K562 (cell line): ENCODE data around the gene PPP2R3B. TPM values are rescaled to one million over a fixed set of nuclear protein-coding genes. Genes with fewer than 3 reads are reported as not detected.

ENCODE experiments used
- ATAC-seq: fragments of 200-7000 bp; cut with Tn5 transposase; 3 replicates; pipeline ENCODE4 v1.9.1; 2020; ENCODE audit warnings: moderate library complexity
- BruUV-seq: library from RNA; stranded (reverse); fragments of 400-500 nt; replicated peaks from 2 replicates; lab custom pipeline; 2021; lab: Mats Ljungman, UMichigan
- CTCF ChIA-PET: fragments of 300-600 bp; formaldehyde crosslinking; extraction: SDS; loops from one replicate; lab custom pipeline; 2021; ENCODE audit warnings: low intra/inter-chr PET ratio; lab: Yijun Ruan, JAX
- POLR2A ChIA-PET: fragments of 300-600, 350-650 bp; sonication (Branson Sonifier 250); formaldehyde crosslinking; extraction: SDS; loops from one replicate; lab custom pipeline; 2021; ENCODE audit warnings: antibody characterized with exemption, inconsistent platforms; lab: Yijun Ruan, JAX
- DNase-seq, 4 experiments: peaks; one replicate each; pipeline versions ENCODE4 v3.0.0 to v3.0.0-alpha.2; 2011 to 2018; ENCODE audit warnings: low spot score in 3 of 4, mixed read lengths in 3 of 4; ENCODE audit errors: extremely low read depth in 1 of 4
- FAIRE-seq: peaks from 2 replicates; lab custom pipeline; 2011; peaks lifted over from hg19 to GRCh38; lab: Jason Lieb, UNC
- H2AFZ ChIP-seq: 2 replicates; pipeline ENCODE4 v1.6.0; 2011; ENCODE audit warnings: low read depth, low read length, control low read depth, inconsistent platforms
- H3K27ac ChIP-seq: fragments of 200-600 bp; 3 replicates; pipeline ENCODE4 v1.8.0; 2011; ENCODE audit warnings: low read depth, mild to moderate bottlenecking, control low read depth, inconsistent platforms, low read length, moderate library complexity, mixed read lengths; ENCODE audit errors: extremely low read depth
- H3K27me3 ChIP-seq, 2 experiments: fragments of 300-600 bp in 1 of 2; 2 replicates in 1 of 2; 3 replicates in 1 of 2; pipeline versions ENCODE4 v1.6.0 to v1.8.0; 2011; ENCODE audit warnings: inconsistent platforms in 2 of 2, low read length in 2 of 2, mild to moderate bottlenecking in 1 of 2, mixed read lengths in 1 of 2, moderate library complexity in 1 of 2; ENCODE audit not compliant: control insufficient read depth in 2 of 2, insufficient read depth in 2 of 2
- H3K36me3 ChIP-seq: fragments of 300-600 bp; 3 replicates; pipeline ENCODE4 v1.8.0; 2011; ENCODE audit warnings: mild to moderate bottlenecking, low read length, inconsistent platforms; ENCODE audit not compliant: control insufficient read depth, insufficient read depth
- H3K4me1 ChIP-seq, 2 experiments: fragments of 200-600 bp in 1 of 2; replicated peaks in 1 of 2; 2 replicates in 1 of 2; 3 replicates in 1 of 2; pipeline versions ENCODE4 v1.5.1 to v1.8.0; 2011; ENCODE audit warnings: inconsistent platforms in 2 of 2, low read length in 2 of 2, mild to moderate bottlenecking in 1 of 2, mixed read lengths in 1 of 2, moderate library complexity in 1 of 2; ENCODE audit not compliant: control insufficient read depth in 2 of 2, insufficient read depth in 2 of 2
- H3K4me2 ChIP-seq: 2 replicates; pipeline ENCODE4 v1.6.1; 2011; ENCODE audit warnings: low read length, control low read depth, inconsistent platforms, mixed read lengths; ENCODE audit not compliant: insufficient read depth
- H3K4me3 ChIP-seq: fragments of 200-600 bp; sonication (generic), shearing (Covaris generic); 2 replicates; pipeline ENCODE4 v1.5.1; 2016; ENCODE audit warnings: control low read depth, inconsistent platforms
- H3K79me2 ChIP-seq: fragments of 200-600 bp; 3 replicates; pipeline ENCODE4 v1.8.0; 2011; ENCODE audit warnings: low read length, inconsistent platforms; ENCODE audit not compliant: control insufficient read depth, insufficient read depth
- H3K9ac ChIP-seq, 2 experiments: 2 replicates each; pipeline versions ENCODE4 v1.6.0 to v1.6.1; 2011; ENCODE audit warnings: low read depth in 2 of 2, low read length in 2 of 2, control low read depth in 1 of 2, inconsistent platforms in 1 of 2, mild to moderate bottlenecking in 1 of 2, mixed read lengths in 1 of 2; ENCODE audit not compliant: insufficient read depth in 1 of 2
- H3K9me1 ChIP-seq: one replicate; pipeline ENCODE4 v1.6.0; 2011; ENCODE audit warnings: inconsistent platforms, mild to moderate bottlenecking, low read length, moderate library complexity; ENCODE audit not compliant: control insufficient read depth, insufficient read depth
- H3K9me3 ChIP-seq: replicated peaks from 2 replicates; pipeline ENCODE4 v1.5.1; 2011; ENCODE audit warnings: low read depth, low read length, inconsistent platforms; ENCODE audit not compliant: control insufficient read depth, insufficient read depth
- H4K20me1 ChIP-seq: replicated peaks from 2 replicates; pipeline ENCODE4 v1.6.1; 2011; ENCODE audit warnings: low read length, inconsistent platforms, mixed read lengths; ENCODE audit not compliant: control insufficient read depth, insufficient read depth
- COPS2 ChIP-seq: fragments of 450-650 bp; conservative IDR thresholded peaks from 2 replicates; pipeline ENCODE4 v1.6.1; 2016; ENCODE audit warnings: mild to moderate bottlenecking, moderate library complexity
- CTCF ChIP-seq, 3 experiments: IDR thresholded peaks in 2 of 3; conservative IDR thresholded peaks in 1 of 3; 2 replicates each; pipeline ENCODE4 v1.5.1; 2011 to 2012; ENCODE audit warnings: low read length in 3 of 3, mild to moderate bottlenecking in 3 of 3, control low read depth in 2 of 3, improper control_type of control experiment in 1 of 3, inconsistent platforms in 1 of 3, low read depth in 1 of 3, mixed read lengths in 1 of 3, moderate library complexity in 1 of 3; ENCODE audit not compliant: insufficient read depth in 2 of 3
- E2F6 ChIP-seq, 2 experiments: IDR thresholded peaks; 2 replicates each; pipeline ENCODE4 v1.6.1; 2011; ENCODE audit warnings: borderline replicate concordance in 1 of 2, control low read depth in 1 of 2, low read depth in 1 of 2, low read length in 1 of 2, mild to moderate bottlenecking in 1 of 2, mixed read lengths in 1 of 2, moderate library complexity in 1 of 2; ENCODE audit not compliant: insufficient read depth in 1 of 2, insufficient read length in 1 of 2, poor library complexity in 1 of 2, severe bottlenecking in 1 of 2; ENCODE audit errors: extremely low read depth in 1 of 2
- L3MBTL2 ChIP-seq: fragments of 450-650 bp; IDR thresholded peaks from 2 replicates; pipeline ENCODE4 v1.6.1; 2016; ENCODE audit warnings: mild to moderate bottlenecking, moderate library complexity
- POLR2G ChIP-seq: fragments of 200-400 bp; formaldehyde crosslinking; IDR thresholded peaks from 2 replicates; pipeline ENCODE4 v1.6.1; 2017; ENCODE audit warnings: low read depth, mild to moderate bottlenecking, antibody characterized with exemption, low read length, moderate library complexity
- SMARCE1 ChIP-seq: fragments of 450-650 bp; IDR thresholded peaks from 2 replicates; pipeline ENCODE4 v1.7.1; 2016; ENCODE audit warnings: mild to moderate bottlenecking
- TCF7L2 ChIP-seq: fragments of 150-350 bp; IDR thresholded peaks from 2 replicates; pipeline ENCODE4 v1.6.1; 2016; ENCODE audit warnings: low read depth, mild to moderate bottlenecking, low read length, moderate library complexity
- ZBTB7A ChIP-seq: IDR thresholded peaks from 2 replicates; pipeline ENCODE4 v1.6.1; 2011; ENCODE audit warnings: low read depth, mild to moderate bottlenecking, low read length, moderate library complexity, borderline replicate concordance; ENCODE audit not compliant: control insufficient read depth
- ZFPM2 ChIP-seq: fragments of 250-450 bp; sonication (Bioruptor Pico); IDR thresholded peaks from 2 replicates; pipeline ENCODE4 v1.5.1; 2022; ENCODE audit warnings: mild to moderate bottlenecking
- ZNF253 ChIP-seq: fragments of 250-450 bp; sonication (Bioruptor Pico); conservative IDR thresholded peaks from 2 replicates; pipeline ENCODE4 v1.6.1; 2021; ENCODE audit warnings: mild to moderate bottlenecking
- WGBS: fragments of 100-300 bp; shearing (Covaris generic); methylation state at CpG from one replicate; pipeline ENCODE4 v1.1.6; 2016; ENCODE audit warnings: low coverage, mixed read lengths; ENCODE audit not compliant: insufficient coverage; ENCODE audit errors: missing lambda C conversion rate; 5-methylcytosine and 5-hydroxymethylcytosine counted together
- in situ Hi-C: fragments of 300-500 bp; cut with MboI; formaldehyde crosslinking; loops from 4 replicates; pipeline ENCODE4 v1.15.0; 2018; ENCODE audit warnings: inconsistent platforms, mixed read lengths
- intact Hi-C: fragments of 100-400 bp; cut with micrococcal nuclease; formaldehyde crosslinking; loops from 2 replicates; pipeline ENCODE4 v1.14.2; 2022
- polyA plus RNA-seq, 8 experiments: library from polyadenylated mRNA; depleted of rRNA in 4 of 8; stranded (reverse) in 5 of 8; unstranded in 3 of 8; fragments of >200 nt; fragmentation: Nextera tagmentation in 2 of 8; fragmentation: Illumina TruSeq in 1 of 8; extraction: Ambion mirVana in 2 of 8; extraction: Trizol in 1 of 8; gene quantifications; 2 replicates each; pipeline versions ENCODE4 v1.2.1 to v1.2.3, GENCODE V29; 2011 to 2014; ENCODE audit warnings: inconsistent platforms in 1 of 8, missing spikeins in 1 of 8
- total RNA-seq, 7 experiments: library from RNA; depleted of rRNA in 6 of 7; stranded (reverse); fragments of >200 nt in 6 of 7; fragmentation: Illumina TruSeq in 2 of 7; extraction: Trizol in 2 of 7; gene quantifications; 2 replicates each; pipeline versions ENCODE4 v1.2.1 to v1.2.3, GENCODE V29; 2011 to 2021; ENCODE audit warnings: low replicate concordance in 1 of 7
- TF ChIP-seq, protein P1 (sequence below): fragments of 450-650 bp; IDR thresholded peaks from 2 replicates; pipeline ENCODE4 v1.6.1; 2016

The PPP2R3B gene
- total and polyA plus RNA-seq, 9 of the 15 experiments (the other 6 are each of a cell fraction or from before 2014, with no cell fraction given), result 0.04 to 18.2 (median 8.2) TPM; not detected in 1

GRCh38 chrX:323721-324628 is 62.7 kb downstream of the PPP2R3B start (continued):
- TF ChIP-seq ZFPM2 (CRISPR knock-in tag) (no peak), CTCF (IDR thresholded peaks at IDR 0.05 in 2 of 3, conservative IDR thresholded peaks at IDR 0.05 in 1 of 3; ENCODE audit: insufficient read depth in 2 of 3, low read depth in 1 of 3, low read length in 3 of 3) (peak in 2 of 3 experiments; percentile 25 to 46; a peak in 4 of 6 replicates), ZNF253 (no peak), COPS2 (no peak)

GRCh38 chrX:320126-320783 is 66.5 kb downstream of the PPP2R3B start:
- Histone ChIP-seq H3K79me2 (peaks cover 30% of the 10 kb centered on the region), H2AFZ (no peak overlapping the region), H3K9me1 (no peaks in the 10 kb centered on the region), H3K36me3 (peaks cover 11% of the 10 kb centered on the region; the same call in 2 of the 3 replicates), H3K27ac (peak overlapping the region; percentile 87; the same call in 2 of the 3 replicates), H3K4me3 (peak overlapping the region; percentile 75), H4K20me1 (no peaks in the 10 kb centered on the region), H3K4me1 (peaks cover 5 to 39% of the 10 kb centered on the region in 2 experiments; a peak in 4 of 5 replicates), H3K4me2 (peak overlapping the region; percentile 73), H3K27me3 (no peaks in the 10 kb centered on the region), H3K9ac (peak overlapping the region; percentile 87 to 95), H3K9me3 (no peaks in the 10 kb centered on the region)
- POLR2A ChIA-PET, result no interaction called here
- no peak for FAIRE-seq
- in situ Hi-C loops (no loop called here), intact Hi-C loops (loop anchor here (10.0 kb wide), 1 partner anchor 65 kb away; the partner anchor contains the start of gene PPP2R3B)
- peak in 1 of 4 experiments; percentile 25 for DNase-seq
- WGBS, result 2% methylated on average over 18 of the region's 24 CpGs
- BruUV-seq, result no TSS peak
- CTCF ChIA-PET, result no interaction called here
- ATAC-seq, result no peak
- 0 out of 2 replicates have a peak, but pooled peaks have one; percentile 8 for TF ChIP-seq POLR2G
- TF ChIP-seq L3MBTL2, result peak; percentile 71
- no peak for TF ChIP-seq TCF7L2
- TF ChIP-seq, protein P1, sequence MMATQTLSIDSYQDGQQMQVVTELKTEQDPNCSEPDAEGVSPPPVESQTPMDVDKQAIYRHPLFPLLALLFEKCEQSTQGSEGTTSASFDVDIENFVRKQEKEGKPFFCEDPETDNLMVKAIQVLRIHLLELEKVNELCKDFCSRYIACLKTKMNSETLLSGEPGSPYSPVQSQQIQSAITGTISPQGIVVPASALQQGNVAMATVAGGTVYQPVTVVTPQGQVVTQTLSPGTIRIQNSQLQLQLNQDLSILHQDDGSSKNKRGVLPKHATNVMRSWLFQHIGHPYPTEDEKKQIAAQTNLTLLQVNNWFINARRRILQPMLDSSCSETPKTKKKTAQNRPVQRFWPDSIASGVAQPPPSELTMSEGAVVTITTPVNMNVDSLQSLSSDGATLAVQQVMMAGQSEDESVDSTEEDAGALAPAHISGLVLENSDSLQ, result peak; percentile 31; the same call in 1 of the 2 replicates
- peak; percentile 14 for TF ChIP-seq ZBTB7A
- TF ChIP-seq SMARCE1, result no peak
- peak in 1 of 2 experiments; percentile 31 for TF ChIP-seq E2F6 (IDR thresholded peaks at IDR 0.05; ENCODE audit: borderline replicate concordance in 1 of 2, extremely low read depth in 1 of 2, insufficient read depth in 1 of 2, insufficient read length in 1 of 2, low read depth in 1 of 2, low read length in 1 of 2, poor library complexity in 1 of 2, severe bottlenecking in 1 of 2)
